GM12878 (cell line): ENCODE data around the gene BMP7.
"Not testable (repeated sequence)": the region's sequence is repeated elsewhere in the genome, so short reads cannot be mapped to it uniquely, and the experiment has no call there.

Source experiments
- CEBPB ChIP-seq, 2 experiments: fragments of 150-350 bp in 1 of 2; IDR thresholded peaks; 2 replicates each; pipeline ENCODE4 v1.6.1; 2012 to 2014; ENCODE audit warnings: low read depth in 2 of 2, low read length in 2 of 2, borderline replicate concordance in 1 of 2, inconsistent platforms in 1 of 2
- CREB1 ChIP-seq: IDR thresholded peaks from 2 replicates; pipeline ENCODE4 v1.6.1; 2012; ENCODE audit warnings: low read depth, mild to moderate bottlenecking, inconsistent platforms
- CTCF ChIP-seq, 3 experiments: IDR thresholded peaks in 2 of 3; conservative IDR thresholded peaks in 1 of 3; 2 replicates each; pipeline ENCODE4 v1.5.1; 2011; ENCODE audit warnings: low read depth in 3 of 3, low read length in 3 of 3, mild to moderate bottlenecking in 3 of 3, control low read depth in 2 of 3, moderate library complexity in 2 of 3, inconsistent platforms in 1 of 3, mixed read lengths in 1 of 3; ENCODE audit not compliant: control insufficient read depth in 2 of 3, insufficient read depth in 1 of 3; ENCODE audit errors: extremely low read depth in 1 of 3
- GABPA ChIP-seq: IDR thresholded peaks from 2 replicates; pipeline ENCODE4 v1.6.1; 2014; ENCODE audit warnings: antibody characterized with exemption, low read depth, mild to moderate bottlenecking, inconsistent platforms
- JUNB ChIP-seq: IDR thresholded peaks from 2 replicates; pipeline ENCODE4 v1.6.1; 2016; ENCODE audit warnings: antibody characterized with exemption, mild to moderate bottlenecking
- KAT2A ChIP-seq: conservative IDR thresholded peaks from 2 replicates; pipeline ENCODE4 v1.6.1; 2011; ENCODE audit warnings: low read depth, low read length; ENCODE audit not compliant: control insufficient read depth
- POLR2A ChIP-seq: IDR thresholded peaks from 2 replicates; pipeline ENCODE4 v1.6.1; 2011; ENCODE audit warnings: low read depth, mild to moderate bottlenecking, low read length
- POLR2AphosphoS5 ChIP-seq: IDR thresholded peaks from 2 replicates; pipeline ENCODE4 v1.6.1; 2011; ENCODE audit warnings: mild to moderate bottlenecking, low read length, inconsistent platforms
- TARDBP ChIP-seq: IDR thresholded peaks from 2 replicates; pipeline ENCODE4 v1.6.1; 2016; ENCODE audit warnings: borderline replicate concordance
- YBX1 ChIP-seq: fragments of 450-650 bp; IDR thresholded peaks from 2 replicates; pipeline ENCODE4 v1.6.1; 2016; ENCODE audit warnings: antibody characterized with exemption
- ZBTB4 ChIP-seq: fragments of 450-650 bp; formaldehyde crosslinking; IDR thresholded peaks from 2 replicates; pipeline ENCODE4 v1.4.0; 2022; ENCODE audit warnings: mild to moderate bottlenecking, moderate library complexity
- TF ChIP-seq, protein P1 (sequence below): IDR thresholded peaks from 2 replicates; pipeline ENCODE4 v1.6.1; 2012; ENCODE audit warnings: low read length, inconsistent platforms

DNA sequence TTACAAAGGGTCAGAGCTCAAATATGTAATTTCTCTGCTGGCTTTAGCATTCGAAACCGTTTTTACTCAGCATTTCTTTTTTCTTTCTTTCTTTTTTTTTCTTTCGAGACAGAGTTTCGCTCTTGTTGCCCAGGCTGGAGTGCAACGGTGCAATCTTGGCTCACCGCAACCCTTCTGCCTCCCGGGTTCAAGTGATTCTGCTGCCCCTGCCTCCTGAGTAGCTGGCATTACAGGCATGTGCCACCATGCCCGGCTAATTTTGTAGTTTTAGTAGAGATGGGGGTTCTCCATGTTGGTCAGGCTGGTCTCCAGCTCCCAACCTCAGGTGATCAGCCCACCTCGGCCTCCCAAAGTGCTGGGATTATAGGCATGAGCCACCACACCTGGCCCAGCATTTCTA lies 108.7 kb downstream of the BMP7 start:
- not testable (repeated sequence) for TF ChIP-seq GABPA; CEBPB (IDR thresholded peaks at IDR 0.05; ENCODE audit: borderline replicate concordance in 1 of 2, low read depth in 2 of 2, low read length in 2 of 2); POLR2AphosphoS5; CTCF (IDR thresholded peaks at IDR 0.05 in 2 of 3, conservative IDR thresholded peaks at IDR 0.05 in 1 of 3; ENCODE audit: control insufficient read depth in 2 of 3, extremely low read depth in 1 of 3, insufficient read depth in 1 of 3, low read depth in 3 of 3, low read length in 3 of 3); POLR2A; YBX1; KAT2A; ZBTB4 (CRISPR knock-in tag); TARDBP; JUNB; CREB1
- TF ChIP-seq, protein P1, sequence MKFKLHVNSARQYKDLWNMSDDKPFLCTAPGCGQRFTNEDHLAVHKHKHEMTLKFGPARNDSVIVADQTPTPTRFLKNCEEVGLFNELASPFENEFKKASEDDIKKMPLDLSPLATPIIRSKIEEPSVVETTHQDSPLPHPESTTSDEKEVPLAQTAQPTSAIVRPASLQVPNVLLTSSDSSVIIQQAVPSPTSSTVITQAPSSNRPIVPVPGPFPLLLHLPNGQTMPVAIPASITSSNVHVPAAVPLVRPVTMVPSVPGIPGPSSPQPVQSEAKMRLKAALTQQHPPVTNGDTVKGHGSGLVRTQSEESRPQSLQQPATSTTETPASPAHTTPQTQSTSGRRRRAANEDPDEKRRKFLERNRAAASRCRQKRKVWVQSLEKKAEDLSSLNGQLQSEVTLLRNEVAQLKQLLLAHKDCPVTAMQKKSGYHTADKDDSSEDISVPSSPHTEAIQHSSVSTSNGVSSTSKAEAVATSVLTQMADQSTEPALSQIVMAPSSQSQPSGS, result not testable (repeated sequence)
